ENCODE results near the gene PNLIPRP3.
"Not testable (repeated sequence)": the region's sequence is repeated elsewhere in the genome, so short reads cannot be mapped to it uniquely, and the experiment has no call there.

Gene PNLIPRP3

GRCh38 chr10:116427671-116428070 lies at the start of gene PNLIPRP3:
Gene PNLIPRP3, plus strand, starts transcription at chr10:116427847. Its CDS starts 166 bp downstream, at chr10:116428013.
- DNase-seq = no peak

- no peak for DNase-seq
These were observed 45.4 kb upstream of the PNLIPRP3 start for GRCh38 chr10:116382290-116382689.

GRCh38 chr10:116385311-116385710 lies 42.3 kb upstream of the PNLIPRP3 start:
- no peak for DNase-seq

GRCh38 chr10:116385994-116386809 lies 41.4 kb upstream of the PNLIPRP3 start:
- no peak for DNase-seq

DNA sequence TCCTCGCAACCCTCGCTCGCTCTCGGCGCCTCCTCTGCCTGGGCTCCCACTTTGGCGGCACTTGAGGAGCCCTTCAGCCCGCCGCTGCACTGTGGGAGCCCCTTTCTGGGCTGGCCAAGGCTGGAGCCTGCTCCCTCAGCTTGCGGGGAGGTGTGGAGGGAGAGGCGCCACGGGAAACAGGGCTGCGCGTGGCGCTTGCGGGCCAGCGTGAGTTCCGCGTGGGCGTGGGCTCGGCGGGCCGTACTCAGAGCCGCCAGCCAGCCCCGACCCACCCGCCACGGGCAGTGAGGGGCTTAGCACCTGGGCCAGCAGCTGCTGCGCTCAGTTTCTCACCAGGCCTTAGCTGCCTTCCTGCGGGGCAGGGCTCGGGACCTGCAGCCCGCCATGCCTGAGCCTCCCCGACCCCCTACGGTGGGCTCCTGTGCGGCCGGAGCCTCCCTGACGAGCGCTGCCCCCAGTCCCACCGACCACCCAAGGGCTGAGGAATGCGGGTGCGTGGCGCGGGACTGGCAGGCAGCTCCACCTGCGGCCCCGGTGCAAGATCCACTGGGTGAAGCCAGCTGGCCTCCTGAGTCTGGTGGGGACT lies 34.3 kb upstream of the PNLIPRP3 start:
- DNase-seq = not testable (repeated sequence)

GRCh38 chr10:116395223-116395985 lies 32.2 kb upstream of the PNLIPRP3 start:
- no peak for DNase-seq

DNA sequence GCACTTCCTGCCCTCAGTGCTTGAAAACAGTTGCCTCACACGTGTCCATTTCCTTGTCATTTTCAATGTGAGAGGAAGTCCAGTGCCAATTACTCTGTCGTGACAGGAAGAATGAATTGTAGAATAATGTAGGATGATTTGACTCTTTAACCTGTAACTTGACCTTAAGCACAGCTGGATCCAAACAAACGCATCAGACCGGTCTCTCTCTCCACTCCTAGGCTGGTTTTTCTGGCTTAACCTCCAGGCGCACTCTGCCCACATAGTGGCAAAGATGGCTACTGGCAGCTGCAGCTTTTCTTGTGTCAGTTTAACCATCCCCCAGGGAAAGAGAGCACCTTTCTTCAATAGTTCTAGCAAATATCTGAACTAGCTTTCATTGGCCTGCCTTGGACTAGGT lies 29.4 kb upstream of the PNLIPRP3 start:
- DNase-seq = no peak

GRCh38 chr10:116402858-116403257 lies 24.8 kb upstream of the PNLIPRP3 start:
- DNase-seq = no peak

DNA sequence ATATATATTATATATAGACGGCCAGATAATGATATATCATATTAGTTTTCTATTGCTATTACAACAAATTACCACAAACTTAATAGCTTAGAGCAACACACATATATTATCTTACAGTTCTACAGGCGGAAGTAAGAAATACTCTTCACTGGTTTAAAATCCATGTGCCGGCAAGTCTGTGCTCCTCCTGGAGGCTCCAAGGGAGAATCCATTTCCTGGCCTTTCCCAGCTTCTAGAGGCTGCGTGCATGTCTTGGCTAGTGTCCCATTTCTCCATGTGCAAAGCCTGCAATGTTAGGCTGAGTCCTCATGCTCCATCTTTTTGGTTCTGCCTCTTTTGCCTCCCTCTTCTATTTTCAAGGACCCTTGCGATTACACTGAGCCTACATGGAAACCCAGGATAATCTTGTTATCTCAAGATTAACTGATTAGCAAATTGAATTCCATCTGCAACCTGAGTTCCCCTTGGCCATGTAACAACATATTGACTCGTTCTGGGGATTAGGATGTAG lies 23.9 kb upstream of the PNLIPRP3 start:
- DNase-seq = no peak

DNA sequence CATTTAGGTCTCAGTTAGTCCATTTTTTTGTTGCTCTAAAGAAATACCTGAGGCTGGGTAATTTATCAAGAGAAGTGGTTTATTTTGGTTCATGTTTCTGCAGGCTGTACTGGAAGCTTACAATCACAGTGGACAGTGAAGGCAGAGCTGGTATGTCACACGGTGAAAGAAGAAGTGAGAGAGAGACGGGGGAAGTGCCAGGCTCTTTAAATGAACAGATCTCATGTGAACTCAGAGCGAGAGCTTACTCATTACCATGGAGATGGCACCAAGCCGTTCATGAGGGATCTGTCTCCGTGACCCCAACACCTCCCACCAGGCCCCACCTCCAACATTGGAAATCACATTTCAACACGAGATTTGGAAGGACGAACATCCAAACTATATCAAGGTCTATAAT lies 18.9 kb upstream of the PNLIPRP3 start:
- no peak for DNase-seq

DNA sequence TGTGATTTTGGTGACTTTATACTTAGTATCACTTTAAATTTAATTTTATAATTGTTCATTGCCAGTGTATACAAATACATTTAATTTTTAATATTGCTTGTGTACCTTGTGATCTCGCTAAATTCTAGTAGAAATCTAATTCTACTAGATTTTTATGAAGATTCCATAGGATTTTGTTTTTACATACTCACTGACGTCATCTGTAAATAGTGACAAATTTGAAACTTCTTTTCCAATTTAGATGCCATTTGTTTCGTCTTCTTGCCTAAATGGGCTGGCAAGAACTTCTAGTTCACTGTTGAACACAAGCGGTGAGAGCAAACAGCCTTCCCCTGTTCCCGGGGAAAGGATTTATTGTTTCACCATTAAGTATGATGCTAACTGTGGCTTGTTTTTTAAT lies 17.3 kb upstream of the PNLIPRP3 start:
- DNase-seq = no peak

DNA sequence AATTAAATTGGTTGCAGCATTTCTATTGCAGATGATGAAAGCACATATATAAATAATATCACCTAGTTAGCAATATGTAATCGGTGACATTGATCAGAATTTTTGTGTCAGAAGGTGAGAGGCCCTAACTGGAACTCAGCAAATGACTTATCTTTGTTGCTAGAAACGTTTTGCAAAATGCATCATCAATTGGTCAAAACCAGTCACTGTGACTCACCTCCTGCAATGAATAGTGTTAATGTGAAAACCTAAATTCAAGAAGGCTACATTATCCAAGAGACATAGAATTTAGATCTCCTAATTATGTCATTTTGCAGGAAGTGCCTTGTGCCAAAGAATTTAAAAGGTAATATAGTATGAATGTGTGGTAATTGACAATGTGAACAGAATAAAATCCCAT lies 9.8 kb upstream of the PNLIPRP3 start:
- no peak for DNase-seq

- no peak for DNase-seq
These were observed 9.3 kb upstream of the PNLIPRP3 start for GRCh38 chr10:116418389-116418788.

- DNase-seq = no peak
These were observed 5.8 kb upstream of the PNLIPRP3 start for GRCh38 chr10:116421815-116422214.

GRCh38 chr10:116429288-116429977 lies 1.8 kb downstream of the PNLIPRP3 start:
- DNase-seq = no peak

GRCh38 chr10:116430288-116430687 lies 2.6 kb downstream of the PNLIPRP3 start:
- DNase-seq = no peak

GRCh38 chr10:116431598-116431997 lies 4.0 kb downstream of the PNLIPRP3 start:
- no peak for DNase-seq

- DNase-seq = no peak
These were observed 9.5 kb downstream of the PNLIPRP3 start for GRCh38 chr10:116437076-116437692.

DNA sequence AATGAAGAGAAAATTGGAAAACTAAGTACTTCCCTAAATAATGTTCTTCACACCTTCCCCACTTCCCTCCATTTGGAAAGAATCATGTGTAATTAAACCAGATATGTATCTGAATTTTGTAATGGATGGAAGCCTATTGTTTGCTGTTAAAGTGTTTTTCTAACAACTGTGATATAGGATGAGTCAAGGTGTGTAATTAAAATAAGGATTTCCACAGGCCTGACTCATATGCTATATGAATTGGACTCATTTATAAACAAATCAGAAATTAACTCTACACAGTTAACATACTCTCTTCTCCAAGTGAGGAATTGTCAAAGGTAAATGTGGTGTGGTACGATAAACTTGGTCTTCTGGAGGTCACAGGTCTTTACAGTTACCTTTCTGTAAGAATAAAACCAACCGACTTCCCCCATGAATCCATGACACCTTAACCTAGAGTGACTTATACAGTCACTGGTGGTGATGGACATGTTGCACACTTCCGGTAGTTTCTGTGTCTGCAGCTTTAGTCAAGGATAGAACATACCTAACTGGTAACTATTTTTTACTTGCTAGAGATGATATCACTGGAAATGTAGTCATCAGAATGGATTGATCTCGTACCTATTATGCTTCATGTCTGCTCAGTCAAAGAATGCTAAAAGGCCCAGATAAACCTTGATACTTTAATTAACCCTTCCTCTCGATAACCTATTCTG lies 12.8 kb downstream of the PNLIPRP3 start:
- no peak for DNase-seq

- no peak for DNase-seq
These were observed 17.0 kb downstream of the PNLIPRP3 start for GRCh38 chr10:116444527-116445142.

DNA sequence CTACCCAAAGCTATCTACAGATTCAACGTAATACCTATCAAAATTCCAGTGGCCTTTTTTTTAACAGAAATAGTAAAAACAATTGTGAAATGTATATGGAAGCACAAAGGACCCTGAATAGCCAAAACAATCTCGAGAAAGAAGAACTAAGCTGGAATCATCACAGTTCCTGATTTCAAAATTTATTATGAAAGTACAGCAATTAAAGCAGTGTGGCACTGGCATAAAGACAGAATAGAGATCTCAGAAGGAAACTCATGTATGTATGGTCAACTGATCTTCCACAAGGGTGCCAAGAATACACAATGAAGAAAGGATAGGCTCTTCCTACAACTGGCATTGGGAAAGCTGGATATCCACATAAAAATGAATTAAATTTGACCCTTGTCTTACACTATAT lies 23.2 kb downstream of the PNLIPRP3 start:
- DNase-seq = no peak
